ENCODE data around the gene ACTR3. TPM values are rescaled to one million over a fixed set of nuclear protein-coding genes. Genes with fewer than 3 reads are reported as not detected.
A peak's percentile ranks its signal among the peaks of the same experiment; 100 is the strongest.
"Not testable (repeated sequence)": the region's sequence is repeated elsewhere in the genome, so short reads cannot be mapped to it uniquely, and the experiment has no call there.

Gene ACTR3
- 100 to 1,000 TPM; 156 to 179 (median 174) TPM for polyA plus RNA-seq (ENCODE audit: insufficient read length in 4 of 4)

- DNase-seq (ENCODE audit: low read depth in 4 of 4, low spot score in 2 of 4): peak; percentile 98 to 100 (median 100)
These were observed at the start of gene ACTR3 for GRCh38 chr2:113889471-113890252. TSS of gene ACTR3 (plus strand) at chr2:113890089. CDS start at chr2:113890280, 191 bp downstream.

GRCh38 chr2:113840518-113840917 is 49.4 kb upstream of the ACTR3 start:
- no peak for DNase-seq (ENCODE audit: low read depth in 4 of 4, low spot score in 2 of 4)

- no peak for DNase-seq (ENCODE audit: low read depth in 4 of 4, low spot score in 2 of 4)
These were observed 46.8 kb upstream of the ACTR3 start for GRCh38 chr2:113842919-113843736.

DNA sequence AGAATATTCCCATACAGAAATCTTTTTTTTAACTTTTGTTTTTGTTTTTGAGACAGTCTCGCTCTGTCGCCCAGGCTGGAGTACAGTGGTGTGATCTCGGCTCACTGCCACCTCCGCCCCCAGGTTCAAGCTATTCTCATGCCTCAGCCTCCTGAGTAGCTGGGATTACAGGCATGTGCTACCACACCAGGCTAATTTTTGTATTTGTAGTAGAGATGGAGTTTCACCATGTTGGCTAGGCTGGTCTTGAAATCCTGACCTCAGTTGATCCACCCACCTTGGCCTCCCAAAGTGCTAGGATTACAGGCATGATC is 46.2 kb upstream of the ACTR3 start:
- not testable (repeated sequence) for DNase-seq (ENCODE audit: low read depth in 4 of 4, low spot score in 2 of 4)

- DNase-seq (ENCODE audit: low read depth in 4 of 4, low spot score in 2 of 4): no peak
These were observed 44.6 kb upstream of the ACTR3 start for GRCh38 chr2:113845261-113845660.

- DNase-seq (ENCODE audit: low read depth in 4 of 4, low spot score in 2 of 4): not testable (repeated sequence)
These were observed 44.1 kb upstream of the ACTR3 start for GRCh38 chr2:113845796-113846195.

- no peak for DNase-seq (ENCODE audit: low read depth in 4 of 4, low spot score in 2 of 4)
These were observed 43.5 kb upstream of the ACTR3 start for GRCh38 chr2:113846429-113846828.

DNA sequence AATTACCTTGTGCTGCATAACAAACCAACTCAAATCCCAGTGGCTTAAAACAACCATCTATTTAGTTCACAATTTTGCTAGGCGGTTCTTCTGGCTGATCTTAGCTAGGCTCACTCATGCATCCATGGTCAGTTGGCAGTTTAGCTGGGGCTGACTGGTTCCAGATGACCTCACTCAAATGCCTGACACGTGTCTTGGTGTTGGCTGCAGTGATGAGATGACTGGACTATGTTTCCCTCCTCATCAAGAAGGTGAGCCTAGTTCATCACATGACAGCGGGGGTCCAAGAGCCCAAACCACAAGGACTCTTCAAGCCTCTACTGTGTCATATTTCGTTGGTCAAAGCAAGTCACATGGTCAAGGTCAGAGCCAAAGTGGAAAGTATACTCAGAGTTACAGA is 42.7 kb upstream of the ACTR3 start:
- DNase-seq (ENCODE audit: low read depth in 4 of 4, low spot score in 2 of 4): no peak

- no peak for DNase-seq (ENCODE audit: low read depth in 4 of 4, low spot score in 2 of 4)
These were observed 41.0 kb upstream of the ACTR3 start for GRCh38 chr2:113848758-113849415.

DNA sequence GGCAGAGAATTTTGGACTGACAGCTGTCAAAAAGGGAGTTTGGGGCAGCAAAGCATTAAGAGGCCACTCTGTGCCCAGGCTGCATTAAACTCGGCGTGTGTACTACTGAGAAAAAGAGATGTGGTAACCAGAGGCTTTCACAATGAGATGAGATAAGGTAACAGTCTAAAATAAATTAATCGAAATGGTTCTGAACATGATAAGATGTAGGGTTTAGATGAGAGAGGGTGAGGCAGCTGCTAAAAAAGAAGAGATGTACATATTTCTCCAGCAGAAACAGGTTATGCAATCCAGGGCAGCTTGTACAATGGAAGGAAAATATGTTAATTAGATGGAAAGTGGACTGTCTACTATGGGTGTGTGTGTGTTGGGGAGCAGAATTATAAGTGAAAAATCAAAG is 39.2 kb upstream of the ACTR3 start:
- DNase-seq (ENCODE audit: low read depth in 4 of 4, low spot score in 2 of 4): no peak

DNA sequence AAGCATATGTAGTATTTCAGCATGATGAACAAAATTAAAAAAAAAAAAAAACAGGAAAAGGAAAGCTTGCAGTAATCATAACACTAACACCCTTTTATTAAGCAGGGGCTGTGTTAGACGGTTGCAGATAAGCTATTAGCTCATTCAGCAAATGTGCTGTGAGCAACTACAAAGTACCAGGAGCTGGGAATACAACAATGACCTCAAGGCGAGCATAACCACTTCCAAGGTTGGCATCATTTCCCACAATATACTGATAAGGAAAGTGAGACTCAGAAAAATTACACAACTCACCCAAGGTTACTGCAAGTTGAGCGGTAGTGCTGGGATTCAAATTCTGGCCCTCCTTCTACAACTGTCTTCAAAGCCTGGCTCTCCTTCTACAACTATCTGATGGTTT is 38.2 kb upstream of the ACTR3 start:
- DNase-seq (ENCODE audit: low read depth in 4 of 4, low spot score in 2 of 4): no peak

DNA sequence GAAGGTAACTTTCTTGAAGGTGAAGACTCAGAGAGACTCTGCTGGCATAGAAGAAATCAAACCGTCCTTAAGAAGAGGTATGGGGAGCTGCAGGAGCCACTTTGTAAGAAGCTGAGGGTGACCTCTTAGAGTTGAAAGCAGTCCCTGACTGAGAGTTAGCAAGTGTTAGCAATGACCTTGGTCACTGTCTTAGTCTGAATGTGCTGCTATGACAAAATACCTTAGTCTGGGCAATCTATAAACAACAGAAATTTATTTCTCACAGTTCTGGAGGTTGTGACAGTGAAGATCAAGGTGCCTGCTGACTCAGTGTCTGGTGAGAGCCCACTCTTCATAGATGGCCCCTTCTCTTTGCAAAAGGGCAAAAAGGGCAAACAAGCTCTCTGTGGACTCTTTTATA is 35.7 kb upstream of the ACTR3 start:
- DNase-seq (ENCODE audit: low read depth in 4 of 4, low spot score in 2 of 4): no peak

DNA sequence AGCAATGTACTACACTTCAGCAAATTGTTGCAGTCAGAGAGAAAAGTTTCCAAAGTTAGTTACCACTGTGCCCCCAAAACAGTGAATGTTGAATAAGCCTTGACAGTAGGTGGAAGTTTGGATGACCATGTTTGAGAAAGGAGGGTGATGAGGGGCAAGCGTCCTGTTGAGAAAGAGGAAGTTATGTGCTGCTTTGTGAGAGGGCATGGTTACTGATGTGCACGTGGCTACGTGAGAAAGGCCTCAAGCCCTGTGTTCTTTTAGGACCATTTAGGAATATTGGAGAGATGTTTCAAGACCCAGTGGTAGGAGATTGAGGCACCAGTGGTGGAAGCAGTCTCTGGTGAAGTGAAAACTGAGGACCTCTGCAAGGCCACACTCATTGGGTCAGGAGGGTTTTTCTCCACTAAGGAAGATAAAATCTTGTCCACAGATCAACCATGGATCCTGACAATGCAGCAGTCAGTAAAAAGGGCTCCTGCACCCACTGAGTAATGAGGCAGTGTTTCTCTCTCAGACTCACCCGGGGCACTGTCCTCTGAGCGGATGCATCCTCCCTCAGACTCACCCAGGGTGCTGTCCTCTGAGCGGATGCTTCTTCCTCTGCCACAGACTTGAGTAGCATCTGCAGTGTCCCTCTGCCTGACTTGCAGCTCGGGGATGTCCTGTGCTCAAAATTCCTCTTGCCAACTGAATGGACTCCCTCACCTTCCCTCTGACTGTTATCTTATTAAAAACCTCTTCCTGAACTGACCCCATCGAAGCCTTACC is 34.7 kb upstream of the ACTR3 start:
- no peak for DNase-seq (ENCODE audit: low read depth in 4 of 4, low spot score in 2 of 4)

DNA sequence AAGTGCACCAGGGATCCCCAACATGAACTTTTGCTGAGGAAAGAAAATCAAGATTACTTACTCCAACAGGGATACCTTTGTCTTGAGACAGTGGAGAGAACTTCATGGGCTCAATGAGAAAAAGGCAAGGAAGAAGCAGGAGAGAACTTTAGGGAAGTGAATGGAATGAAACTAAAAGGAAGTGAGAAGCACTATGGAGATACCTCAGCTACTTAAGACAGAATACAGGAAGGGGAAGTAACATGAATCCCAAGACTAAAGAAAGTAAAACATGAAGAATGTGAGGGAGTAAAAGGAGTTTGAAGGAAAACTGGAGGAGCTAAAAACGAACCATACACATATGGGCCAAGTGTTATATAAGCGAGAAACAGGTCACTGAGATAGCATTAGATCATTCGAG is 32.4 kb upstream of the ACTR3 start:
- no peak for DNase-seq (ENCODE audit: low read depth in 4 of 4, low spot score in 2 of 4)

DNA sequence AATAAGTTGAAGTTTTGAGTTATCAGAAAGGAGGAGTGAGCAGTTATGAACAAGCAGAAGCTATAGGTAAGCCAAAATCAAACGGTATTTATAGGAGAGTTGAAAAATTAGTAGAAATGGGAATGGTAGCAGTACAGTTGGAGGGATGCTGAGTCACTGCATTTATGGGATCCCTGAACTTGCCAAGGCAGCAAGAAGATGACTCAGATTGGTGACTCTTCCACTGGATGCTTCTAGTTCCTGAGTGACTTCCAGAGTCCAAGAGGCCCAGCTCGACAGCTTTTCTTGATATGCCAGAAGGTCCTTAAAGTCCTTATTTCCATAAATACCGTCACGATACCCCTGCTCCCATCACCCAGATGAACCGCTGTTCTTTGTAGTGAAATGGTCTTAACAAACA is 31.1 kb upstream of the ACTR3 start:
- no peak for DNase-seq (ENCODE audit: low read depth in 4 of 4, low spot score in 2 of 4)

GRCh38 chr2:113861740-113862139 is 28.1 kb upstream of the ACTR3 start:
- no peak for DNase-seq (ENCODE audit: low read depth in 4 of 4, low spot score in 2 of 4)

- DNase-seq (ENCODE audit: low read depth in 4 of 4, low spot score in 2 of 4): no peak
These were observed 26.7 kb upstream of the ACTR3 start for GRCh38 chr2:113863144-113863543.

DNA sequence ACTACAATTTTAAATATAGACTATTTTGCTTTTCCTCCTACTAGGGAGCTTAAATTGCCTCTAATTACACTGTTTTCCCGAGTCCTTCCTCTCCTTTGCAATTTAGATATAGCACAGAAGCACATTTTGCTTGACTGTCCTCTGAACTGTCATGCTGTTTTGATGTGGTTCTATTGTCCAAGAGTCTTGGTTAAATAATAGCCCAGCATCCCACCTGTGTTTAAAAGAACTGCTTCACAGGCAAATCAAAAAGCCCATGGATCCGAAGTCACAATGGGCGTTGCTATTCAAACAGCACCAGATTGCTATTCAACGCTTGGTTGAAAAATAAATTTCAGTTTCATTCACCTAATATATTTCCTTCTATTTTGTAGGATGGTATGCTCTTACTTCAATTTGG is 22.3 kb upstream of the ACTR3 start:
- DNase-seq (ENCODE audit: low read depth in 4 of 4, low spot score in 2 of 4): no peak

- DNase-seq (ENCODE audit: low read depth in 4 of 4, low spot score in 2 of 4): no peak
These were observed 20.6 kb upstream of the ACTR3 start for GRCh38 chr2:113869253-113869652.

GRCh38 chr2:113872201-113872600 is 17.7 kb upstream of the ACTR3 start:
- no peak for DNase-seq (ENCODE audit: low read depth in 4 of 4, low spot score in 2 of 4)

GRCh38 chr2:113873867-113874266 is 16.0 kb upstream of the ACTR3 start:
- no peak for DNase-seq (ENCODE audit: low read depth in 4 of 4, low spot score in 2 of 4)
